H1 (cell line): Measurements from ENCODE around the gene LPP.
"Not testable (repeated sequence)": the region's sequence is repeated elsewhere in the genome, so short reads cannot be mapped to it uniquely, and the experiment has no call there.

Source experiments
- KDM4A ChIP-seq: IDR thresholded peaks from one replicate; pipeline ENCODE4 v1.7.1; 2012; ENCODE audit warnings: low read depth, mild to moderate bottlenecking, moderate library complexity, low read length, inconsistent platforms; ENCODE audit not compliant: severe bottlenecking
- NANOG ChIP-seq: IDR thresholded peaks from 2 replicates; pipeline ENCODE4 v1.6.1; 2011; ENCODE audit warnings: low read length, low read depth, mild to moderate bottlenecking, inconsistent platforms; ENCODE audit not compliant: insufficient read depth, poor library complexity, severe bottlenecking
- POLR2A ChIP-seq, 2 experiments: IDR thresholded peaks; 1 replicate in 1 of 2; 2 replicates in 1 of 2; pipeline ENCODE4 v1.6.1; 2011; ENCODE audit warnings: low read depth in 2 of 2, low read length in 2 of 2, mild to moderate bottlenecking in 2 of 2; ENCODE audit errors: control extremely low read depth in 1 of 2
- RAD21 ChIP-seq, 2 experiments: IDR thresholded peaks in 1 of 2; conservative IDR thresholded peaks in 1 of 2; 2 replicates each; pipeline ENCODE4 v1.6.1; 2011; ENCODE audit warnings: low read depth in 2 of 2, low read length in 2 of 2, improper control_type of control experiment in 1 of 2, inconsistent platforms in 1 of 2, mild to moderate bottlenecking in 1 of 2, moderate library complexity in 1 of 2
- RBBP5 ChIP-seq: IDR thresholded peaks from 2 replicates; pipeline ENCODE4 v1.7.1; 2012; ENCODE audit warnings: low read depth, mild to moderate bottlenecking, inconsistent platforms, low read length, moderate library complexity, borderline replicate concordance
- SP1 ChIP-seq: IDR thresholded peaks from 2 replicates; pipeline ENCODE4 v1.6.1; 2011; ENCODE audit warnings: low read depth, low read length
- ZNF274 ChIP-seq: IDR thresholded peaks from 2 replicates; pipeline ENCODE4 v1.7.0; 2012; ENCODE audit warnings: low read length, borderline replicate concordance; ENCODE audit errors: extremely low read depth
- TF ChIP-seq, protein P1 (sequence below), 3 experiments: IDR thresholded peaks; 1 replicate in 2 of 3; 2 replicates in 1 of 3; pipeline versions ENCODE4 v1.5.1 to v1.6.1; 2011; ENCODE audit warnings: low read length in 3 of 3, mild to moderate bottlenecking in 3 of 3, inconsistent platforms in 2 of 3, low read depth in 1 of 3, moderate library complexity in 1 of 3; ENCODE audit not compliant: insufficient read depth in 1 of 3; ENCODE audit errors: control extremely low read depth in 1 of 3

DNA sequence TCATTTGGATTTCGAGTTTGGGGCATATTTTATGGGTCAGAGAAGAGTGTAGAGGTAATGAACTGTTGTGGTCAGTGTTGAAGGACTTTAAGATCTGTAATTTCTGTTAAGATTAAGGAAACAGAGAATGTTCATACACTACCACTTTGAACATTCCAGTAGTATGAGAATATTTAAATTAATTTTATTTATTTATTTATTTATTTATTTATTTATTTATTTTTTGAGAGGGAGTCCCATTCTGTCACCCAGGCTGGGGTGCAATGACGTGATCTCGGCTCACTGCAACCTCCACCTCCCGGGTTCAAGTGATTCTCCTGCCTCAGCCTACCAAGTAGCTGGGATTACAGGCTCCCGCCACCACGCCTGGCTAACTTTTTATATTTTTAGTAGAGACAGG is 459.8 kb downstream of the LPP start:
- TF ChIP-seq, protein P1, sequence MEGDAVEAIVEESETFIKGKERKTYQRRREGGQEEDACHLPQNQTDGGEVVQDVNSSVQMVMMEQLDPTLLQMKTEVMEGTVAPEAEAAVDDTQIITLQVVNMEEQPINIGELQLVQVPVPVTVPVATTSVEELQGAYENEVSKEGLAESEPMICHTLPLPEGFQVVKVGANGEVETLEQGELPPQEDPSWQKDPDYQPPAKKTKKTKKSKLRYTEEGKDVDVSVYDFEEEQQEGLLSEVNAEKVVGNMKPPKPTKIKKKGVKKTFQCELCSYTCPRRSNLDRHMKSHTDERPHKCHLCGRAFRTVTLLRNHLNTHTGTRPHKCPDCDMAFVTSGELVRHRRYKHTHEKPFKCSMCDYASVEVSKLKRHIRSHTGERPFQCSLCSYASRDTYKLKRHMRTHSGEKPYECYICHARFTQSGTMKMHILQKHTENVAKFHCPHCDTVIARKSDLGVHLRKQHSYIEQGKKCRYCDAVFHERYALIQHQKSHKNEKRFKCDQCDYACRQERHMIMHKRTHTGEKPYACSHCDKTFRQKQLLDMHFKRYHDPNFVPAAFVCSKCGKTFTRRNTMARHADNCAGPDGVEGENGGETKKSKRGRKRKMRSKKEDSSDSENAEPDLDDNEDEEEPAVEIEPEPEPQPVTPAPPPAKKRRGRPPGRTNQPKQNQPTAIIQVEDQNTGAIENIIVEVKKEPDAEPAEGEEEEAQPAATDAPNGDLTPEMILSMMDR (IDR thresholded peaks at IDR 0.05; ENCODE audit: control extremely low read depth in 1 of 3, insufficient read depth in 1 of 3, low read depth in 1 of 3, low read length in 3 of 3), result not testable (repeated sequence)
- TF ChIP-seq ZNF274; POLR2A (IDR thresholded peaks at IDR 0.05; ENCODE audit: control extremely low read depth in 1 of 2, low read depth in 2 of 2, low read length in 2 of 2); KDM4A; RBBP5; SP1; RAD21 (IDR thresholded peaks at IDR 0.05 in 1 of 2, conservative IDR thresholded peaks at IDR 0.05 in 1 of 2; ENCODE audit: low read depth in 2 of 2, low read length in 2 of 2); NANOG: not testable (repeated sequence)
